HEK293T (cell line): ENCODE data around the gene SNTG2.

Source experiments
- ELF4 ChIP-seq: fragments of 450-650 bp; IDR thresholded peaks from 2 replicates; pipeline ENCODE4 v1.6.1; 2017; ENCODE audit warnings: antibody characterized with exemption
- TF ChIP-seq, protein P1 (sequence below): fragments of 450-650 bp; IDR thresholded peaks from 2 replicates; pipeline ENCODE4 v1.6.1; 2016

GRCh38 chr2:1020206-1020605, 69.6 kb downstream of the SNTG2 start:
- no peak for TF ChIP-seq ELF4
- TF ChIP-seq, protein P1, sequence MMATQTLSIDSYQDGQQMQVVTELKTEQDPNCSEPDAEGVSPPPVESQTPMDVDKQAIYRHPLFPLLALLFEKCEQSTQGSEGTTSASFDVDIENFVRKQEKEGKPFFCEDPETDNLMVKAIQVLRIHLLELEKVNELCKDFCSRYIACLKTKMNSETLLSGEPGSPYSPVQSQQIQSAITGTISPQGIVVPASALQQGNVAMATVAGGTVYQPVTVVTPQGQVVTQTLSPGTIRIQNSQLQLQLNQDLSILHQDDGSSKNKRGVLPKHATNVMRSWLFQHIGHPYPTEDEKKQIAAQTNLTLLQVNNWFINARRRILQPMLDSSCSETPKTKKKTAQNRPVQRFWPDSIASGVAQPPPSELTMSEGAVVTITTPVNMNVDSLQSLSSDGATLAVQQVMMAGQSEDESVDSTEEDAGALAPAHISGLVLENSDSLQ = no peak
